Esophagus squamous epithelium (tissue), 5 donors: ENCODE measurements around the gene LGALS4. TPM values are rescaled to one million over a fixed set of nuclear protein-coding genes. Genes with fewer than 3 reads are reported as not detected.
"Not testable (repeated sequence)": the region's sequence is repeated elsewhere in the genome, so short reads cannot be mapped to it uniquely, and the experiment has no call there.

Experiments used
- DNase-seq: peaks from one replicate; lab custom pipeline; 2025; lab: John Stamatoyannopoulos, UW
- H3K27ac ChIP-seq, 4 donors: fragments of 200-600 bp; sonication (generic); one replicate each; pipeline ENCODE4 v1.5.1; 2016 to 2019; ENCODE audit warnings: mild to moderate bottlenecking in 1 of 4
- H3K27me3 ChIP-seq, 4 donors: fragments of 200-600 bp; sonication (generic); 1 replicate in 3 of 4; 2 replicates in 1 of 4; pipeline versions ENCODE4 v1.5.1 to v1.6.0; 2017 to 2021; ENCODE audit warnings: antibody characterized with exemption in 1 of 4
- H3K36me3 ChIP-seq, 3 donors: fragments of 200-600 bp; sonication (generic); one replicate each; pipeline ENCODE4 v1.5.1; 2016 to 2019
- H3K4me1 ChIP-seq, 3 donors: fragments of 200-600 bp; sonication (generic); one replicate each; pipeline ENCODE4 v1.5.1; 2017 to 2019
- H3K4me3 ChIP-seq, 4 donors: fragments of 200-600 bp; sonication (generic); 1 replicate in 3 of 4; 2 replicates in 1 of 4; pipeline ENCODE4 v1.5.1; 2016 to 2019; ENCODE audit warnings: mild to moderate bottlenecking in 2 of 4, moderate library complexity in 1 of 4
- H3K9me3 ChIP-seq, 3 donors: fragments of 200-600 bp; sonication (generic); one replicate each; pipeline ENCODE4 v1.5.1; 2016 to 2019
- POLR2A ChIP-seq, 4 donors: fragments of 450-650 bp; IDR thresholded peaks; one replicate each; pipeline ENCODE4 v1.6.1; 2017; ENCODE audit warnings: antibody characterized with exemption in 4 of 4, mild to moderate bottlenecking in 4 of 4, moderate library complexity in 3 of 4
- WGBS, 2 donors: methylation state at CpG; one replicate each; pipeline ENCODE4 v1.1.5; 2018; 5-methylcytosine and 5-hydroxymethylcytosine counted together
- intact Hi-C: fragments of 100-400 bp; cut with DNase I; formaldehyde crosslinking; loops from one replicate; pipeline ENCODE4 v1.15.0; 2022
- total RNA-seq, 4 donors: library from RNA; depleted of rRNA; stranded (reverse); fragments of >200 nt; gene quantifications; one replicate each; pipeline ENCODE4 v1.1.0, GENCODE V29; 2016
- TF ChIP-seq, protein P1 (sequence below), 6 experiments: fragments of 450-650 bp in 4 of 6; fragments of 200-600 bp in 2 of 6; sonication (generic) in 2 of 6; IDR thresholded peaks; one replicate each; pipeline ENCODE4 v1.5.1; 2016 to 2019; ENCODE audit warnings: antibody characterized with exemption in 6 of 6, mild to moderate bottlenecking in 4 of 6, moderate library complexity in 4 of 6
- donor health status: DM: yes; HTN: yes; CAD: no.

Gene LGALS4
- total RNA-seq, 4 donors from 2014 or later = 0.62 to 0.76 TPM; not detected in 2

DNA sequence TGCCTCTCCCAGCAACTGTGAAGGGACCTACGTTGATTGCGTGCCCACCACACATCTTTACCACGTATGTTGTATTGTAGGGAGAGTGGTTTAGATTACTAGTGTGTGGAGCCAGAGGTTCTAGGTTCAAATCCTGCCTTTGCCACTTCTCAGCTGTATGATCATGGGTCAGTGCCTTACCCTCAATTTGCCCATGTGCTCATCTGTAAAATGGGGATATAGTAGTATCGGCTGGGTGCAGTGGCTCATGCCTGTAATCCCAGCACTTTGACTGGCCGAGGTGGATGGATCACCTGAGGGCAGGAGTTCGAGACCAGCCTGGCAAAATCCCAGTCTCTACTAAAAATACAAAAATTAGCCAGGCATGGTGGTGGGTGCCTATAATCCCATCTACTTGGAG, 578 bp upstream of the LGALS4 start:
- H3K4me3 ChIP-seq = no peak overlapping the region
- peaks cover 11 to 38% (median 29%) of the 10 kb centered on the region in 3 donors for H3K36me3 ChIP-seq
- WGBS, 2 donors = 87 to 98% methylated on average over 4 to 6 of the region's 6 CpGs
- TF ChIP-seq POLR2A (IDR thresholded peaks at IDR 0.05) = no peak
- TF ChIP-seq, protein P1, sequence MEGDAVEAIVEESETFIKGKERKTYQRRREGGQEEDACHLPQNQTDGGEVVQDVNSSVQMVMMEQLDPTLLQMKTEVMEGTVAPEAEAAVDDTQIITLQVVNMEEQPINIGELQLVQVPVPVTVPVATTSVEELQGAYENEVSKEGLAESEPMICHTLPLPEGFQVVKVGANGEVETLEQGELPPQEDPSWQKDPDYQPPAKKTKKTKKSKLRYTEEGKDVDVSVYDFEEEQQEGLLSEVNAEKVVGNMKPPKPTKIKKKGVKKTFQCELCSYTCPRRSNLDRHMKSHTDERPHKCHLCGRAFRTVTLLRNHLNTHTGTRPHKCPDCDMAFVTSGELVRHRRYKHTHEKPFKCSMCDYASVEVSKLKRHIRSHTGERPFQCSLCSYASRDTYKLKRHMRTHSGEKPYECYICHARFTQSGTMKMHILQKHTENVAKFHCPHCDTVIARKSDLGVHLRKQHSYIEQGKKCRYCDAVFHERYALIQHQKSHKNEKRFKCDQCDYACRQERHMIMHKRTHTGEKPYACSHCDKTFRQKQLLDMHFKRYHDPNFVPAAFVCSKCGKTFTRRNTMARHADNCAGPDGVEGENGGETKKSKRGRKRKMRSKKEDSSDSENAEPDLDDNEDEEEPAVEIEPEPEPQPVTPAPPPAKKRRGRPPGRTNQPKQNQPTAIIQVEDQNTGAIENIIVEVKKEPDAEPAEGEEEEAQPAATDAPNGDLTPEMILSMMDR (IDR thresholded peaks at IDR 0.05) = no peak
- H3K9me3 ChIP-seq = no peaks in the 10 kb centered on the region
- H3K27me3 ChIP-seq = no peaks in the 10 kb centered on the region
- DNase-seq = no peak
- H3K4me1 ChIP-seq = peaks cover 0 to 2% (median 0%) of the 10 kb centered on the region in 3 donors
- intact Hi-C loops = no loop called here
- no peak overlapping the region for H3K27ac ChIP-seq

DNA sequence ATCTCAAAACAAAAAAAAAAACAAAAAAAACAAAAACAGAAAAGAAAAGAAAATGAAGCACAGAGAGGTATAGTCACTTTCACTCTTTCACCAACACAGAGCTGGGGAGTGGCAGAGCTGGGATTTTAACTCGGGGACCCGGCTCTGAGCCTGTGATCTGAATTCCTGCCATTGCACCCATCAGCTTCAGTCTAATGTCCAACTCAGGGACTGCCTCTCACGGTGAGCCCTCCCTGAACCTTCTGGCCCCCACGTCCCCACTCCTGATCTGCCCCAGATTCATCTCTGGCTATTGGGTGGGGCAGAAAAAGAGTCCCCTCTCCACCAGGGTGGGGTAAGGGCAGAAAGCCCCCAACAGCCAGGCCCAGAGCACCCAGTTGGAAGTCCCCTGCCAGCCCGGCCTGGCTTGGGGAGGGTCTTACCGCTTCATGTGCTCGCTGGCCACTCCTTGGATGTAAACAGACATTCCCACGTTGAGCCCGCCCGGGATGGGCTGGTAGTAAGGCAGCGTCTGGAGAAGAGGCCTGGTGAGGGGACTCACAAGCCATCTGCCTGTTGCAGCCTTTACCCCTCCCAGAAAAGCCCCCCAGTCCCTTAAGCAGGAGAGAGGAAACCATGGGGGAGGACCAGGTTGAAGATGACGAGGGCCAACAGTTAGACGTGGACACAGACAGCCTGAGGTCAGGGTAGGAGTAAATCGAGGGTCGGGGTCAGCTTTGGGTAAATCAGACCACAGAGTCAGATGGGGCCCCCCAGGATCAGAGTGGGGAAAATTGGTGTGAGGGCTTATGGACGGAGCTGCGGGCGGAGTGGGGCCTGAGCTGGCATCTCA, 520 bp downstream of the LGALS4 start:
- intact Hi-C loops = no loop called here
- no peak overlapping the region for H3K27ac ChIP-seq
- no peaks in the 10 kb centered on the region for H3K27me3 ChIP-seq
- WGBS, 2 donors = 87% methylated on average over 11 to 13 of the region's 18 CpGs
- peaks cover 8 to 27% (median 23%) of the 10 kb centered on the region in 3 donors for H3K36me3 ChIP-seq
- H3K4me3 ChIP-seq = no peak overlapping the region
- peaks cover 0 to 11% (median 0%) of the 10 kb centered on the region in 3 donors for H3K4me1 ChIP-seq
- no peak for TF ChIP-seq POLR2A (IDR thresholded peaks at IDR 0.05)
- TF ChIP-seq, protein P1 (IDR thresholded peaks at IDR 0.05) = no peak
- no peaks in the 10 kb centered on the region for H3K9me3 ChIP-seq
- DNase-seq = no peak

DNA sequence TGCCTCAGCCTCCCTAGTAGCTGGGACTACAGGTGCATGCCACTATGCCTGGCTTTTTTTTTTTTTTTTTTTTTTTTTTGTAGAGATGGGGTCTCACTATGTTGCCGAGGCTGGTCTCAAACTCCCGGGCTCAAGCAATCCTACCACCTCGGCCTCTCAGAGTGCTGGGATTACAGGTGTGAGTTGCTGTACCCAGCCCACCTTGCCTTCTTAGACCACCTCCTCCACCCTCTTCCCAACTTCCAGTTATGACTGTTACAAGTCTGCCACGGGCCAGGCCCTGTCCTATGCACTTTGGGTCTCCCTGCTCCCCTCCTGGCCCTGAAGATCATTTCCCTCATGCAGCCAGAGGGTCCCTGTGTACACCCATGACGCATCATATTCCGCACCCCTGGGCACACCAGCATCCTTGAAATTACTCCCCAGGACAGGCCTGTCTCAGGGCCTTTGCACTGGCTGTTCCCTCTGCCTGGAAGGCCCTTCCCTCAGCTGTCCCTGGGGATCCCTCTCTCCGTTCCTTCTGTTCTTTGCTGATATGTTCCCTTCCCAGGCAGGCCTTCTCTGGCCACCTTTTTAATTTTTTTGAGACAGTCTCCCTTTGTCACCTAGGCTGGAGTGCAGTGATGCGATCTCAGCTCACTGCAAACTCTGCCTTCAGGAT, 3.0 kb downstream of the LGALS4 start:
- TF ChIP-seq, protein P1 (IDR thresholded peaks at IDR 0.05) = no peak
- Histone ChIP-seq H3K9me3 (no peaks in the 10 kb centered on the region), H3K27me3 (no peaks in the 10 kb centered on the region), H3K27ac (no peak overlapping the region), H3K4me1 (peaks cover 0 to 32% (median 8%) of the 10 kb centered on the region in 3 donors), H3K4me3 (no peak overlapping the region), H3K36me3 (peaks cover 0 to 2% (median 0%) of the 10 kb centered on the region in 3 donors)
- DNase-seq = no peak
- 91 to 95% methylated on average over 8 of the region's 8 CpGs for WGBS, 2 donors
- intact Hi-C loops = no loop called here

DNA sequence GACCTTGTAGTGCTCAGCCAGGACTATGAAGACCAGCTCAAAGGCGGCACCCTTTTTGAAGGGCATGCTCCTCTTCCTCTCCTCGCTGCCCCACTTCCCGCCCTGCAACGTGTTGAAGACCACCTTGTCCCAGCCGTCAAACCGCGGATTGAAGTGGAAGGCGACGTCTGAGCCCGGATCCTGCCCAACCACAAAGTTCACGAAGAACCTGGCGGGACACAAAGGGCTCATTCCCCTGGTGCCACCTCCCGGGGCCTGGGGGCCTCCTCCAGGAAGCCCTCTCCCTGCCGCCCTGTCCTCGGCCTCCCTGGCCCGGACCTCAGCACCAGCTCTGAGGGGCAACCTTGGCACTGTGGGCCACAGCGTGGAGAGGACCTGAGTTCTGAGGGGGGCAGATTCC, 4.0 kb downstream of the LGALS4 start:
- 91 to 96% methylated on average over 15 to 17 of the region's 17 CpGs for WGBS, 2 donors
- no peaks in the 10 kb centered on the region for H3K27me3 ChIP-seq
- intact Hi-C loops = no loop called here
- no peak for TF ChIP-seq POLR2A (IDR thresholded peaks at IDR 0.05)
- TF ChIP-seq, protein P1 (IDR thresholded peaks at IDR 0.05) = no peak
- H3K4me3 ChIP-seq = no peak overlapping the region
- no peak overlapping the region for H3K27ac ChIP-seq
- H3K36me3 ChIP-seq = no peaks in the 10 kb centered on the region
- H3K4me1 ChIP-seq = peaks cover 0 to 34% (median 9%) of the 10 kb centered on the region in 3 donors
- no peak for DNase-seq
- H3K9me3 ChIP-seq = no peaks in the 10 kb centered on the region

DNA sequence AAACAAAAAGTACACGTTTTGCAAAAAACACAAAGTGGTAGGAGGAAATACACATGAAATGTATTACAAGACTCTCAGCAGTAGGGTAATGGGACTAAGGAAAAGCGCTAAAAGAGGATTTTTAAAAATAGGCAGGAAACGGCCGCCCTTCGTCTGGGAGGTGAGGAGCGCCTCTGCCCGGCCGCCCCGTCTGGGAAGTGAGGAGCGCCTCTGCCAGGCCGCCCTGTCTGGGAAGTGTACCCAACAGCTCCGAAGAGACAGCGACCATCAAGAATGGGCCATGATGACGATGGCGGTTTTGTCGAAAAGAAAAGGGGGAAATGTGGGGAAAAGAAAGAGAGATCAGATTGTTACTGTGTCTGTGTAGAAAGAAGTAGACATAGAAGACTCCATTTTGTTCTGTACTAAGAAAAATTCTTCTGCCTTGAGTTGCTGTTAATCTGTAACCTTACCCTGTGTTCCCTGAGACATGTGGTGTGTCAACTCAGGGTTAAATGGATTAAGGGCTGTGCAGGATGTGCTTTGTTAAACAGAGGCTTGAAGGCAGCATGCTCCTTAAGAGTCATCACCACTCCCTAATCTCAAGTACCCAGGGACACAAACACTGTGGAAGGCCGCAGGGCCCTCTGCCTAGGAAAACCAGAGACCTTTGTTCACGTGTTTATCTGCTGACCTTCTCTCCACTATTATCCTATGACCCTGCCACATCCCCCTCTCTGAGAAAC, 5.2 kb downstream of the LGALS4 start:
- H3K4me1 ChIP-seq = peaks cover 0 to 34% (median 9%) of the 10 kb centered on the region in 3 donors
- WGBS, 2 donors = 82 to 84% methylated on average over 18 of the region's 18 CpGs
- H3K36me3 ChIP-seq, intact Hi-C loops, DNase-seq, H3K27me3 ChIP-seq, H3K9me3 ChIP-seq, H3K4me3 ChIP-seq: not testable (repeated sequence)
- peak overlapping the region in 3 of 4 donors; percentile 71 to 85 (median 73) for H3K27ac ChIP-seq
